Measurements from ENCODE around the gene MTERF1.
"Not testable (repeated sequence)": the region's sequence is repeated elsewhere in the genome, so short reads cannot be mapped to it uniquely, and the experiment has no call there.

The MTERF1 gene

GRCh38 chr7:91880413-91881241 lies at the start of gene MTERF1:
Gene MTERF1 (minus strand): TSS chr7:91880702. CDS start chr7:91880083, 619 bp downstream.
- peak; percentile 95 for DNase-seq

GRCh38 chr7:91929463-91929862 lies 49.0 kb upstream of the MTERF1 start:
- no peak for DNase-seq

GRCh38 chr7:91927912-91928311 lies 47.4 kb upstream of the MTERF1 start:
- no peak for DNase-seq

GRCh38 chr7:91922857-91923256 lies 42.4 kb upstream of the MTERF1 start:
- no peak for DNase-seq

GRCh38 chr7:91918356-91918755 lies 37.9 kb upstream of the MTERF1 start:
- DNase-seq: no peak

GRCh38 chr7:91916051-91916440 lies 35.5 kb upstream of the MTERF1 start:
- no peak for DNase-seq

- no peak for DNase-seq
Measured at GRCh38 chr7:91915401-91916050, 35.0 kb upstream of the MTERF1 start.

GRCh38 chr7:91913612-91914011 lies 33.1 kb upstream of the MTERF1 start:
- DNase-seq: no peak

- DNase-seq: no peak
Measured at GRCh38 chr7:91912494-91912893, 32.0 kb upstream of the MTERF1 start.

GRCh38 chr7:91911121-91911520 lies 30.6 kb upstream of the MTERF1 start:
- no peak for DNase-seq

GRCh38 chr7:91910171-91910570 lies 29.7 kb upstream of the MTERF1 start:
- DNase-seq: no peak

- DNase-seq: no peak
Measured at GRCh38 chr7:91899563-91899962, 19.1 kb upstream of the MTERF1 start.

GRCh38 chr7:91898240-91898992 lies 17.9 kb upstream of the MTERF1 start:
- DNase-seq: no peak

- no peak for DNase-seq
Measured at GRCh38 chr7:91894781-91895480, 14.4 kb upstream of the MTERF1 start.

- not testable (repeated sequence) for DNase-seq
Measured at GRCh38 chr7:91893699-91894098, 13.2 kb upstream of the MTERF1 start.

GRCh38 chr7:91892821-91893340 lies 12.4 kb upstream of the MTERF1 start:
- DNase-seq: no peak

GRCh38 chr7:91892099-91892705 lies 11.7 kb upstream of the MTERF1 start:
- no peak for DNase-seq

GRCh38 chr7:91888271-91889175 lies 8.0 kb upstream of the MTERF1 start:
- DNase-seq: not testable (repeated sequence)

- not testable (repeated sequence) for DNase-seq
Measured at GRCh38 chr7:91887336-91888213, 7.1 kb upstream of the MTERF1 start.

All from NCI-H2107 (cell line).